NCI-H1436 (cell line): ENCODE data around the gene XCR1.
"Not testable (repeated sequence)": the region's sequence is repeated elsewhere in the genome, so short reads cannot be mapped to it uniquely, and the experiment has no call there.

Experiments
- DNase-seq: peaks from one replicate; lab custom pipeline; 2025; lab: John Stamatoyannopoulos, UW

The XCR1 gene, protein sequence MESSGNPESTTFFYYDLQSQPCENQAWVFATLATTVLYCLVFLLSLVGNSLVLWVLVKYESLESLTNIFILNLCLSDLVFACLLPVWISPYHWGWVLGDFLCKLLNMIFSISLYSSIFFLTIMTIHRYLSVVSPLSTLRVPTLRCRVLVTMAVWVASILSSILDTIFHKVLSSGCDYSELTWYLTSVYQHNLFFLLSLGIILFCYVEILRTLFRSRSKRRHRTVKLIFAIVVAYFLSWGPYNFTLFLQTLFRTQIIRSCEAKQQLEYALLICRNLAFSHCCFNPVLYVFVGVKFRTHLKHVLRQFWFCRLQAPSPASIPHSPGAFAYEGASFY

DNA sequence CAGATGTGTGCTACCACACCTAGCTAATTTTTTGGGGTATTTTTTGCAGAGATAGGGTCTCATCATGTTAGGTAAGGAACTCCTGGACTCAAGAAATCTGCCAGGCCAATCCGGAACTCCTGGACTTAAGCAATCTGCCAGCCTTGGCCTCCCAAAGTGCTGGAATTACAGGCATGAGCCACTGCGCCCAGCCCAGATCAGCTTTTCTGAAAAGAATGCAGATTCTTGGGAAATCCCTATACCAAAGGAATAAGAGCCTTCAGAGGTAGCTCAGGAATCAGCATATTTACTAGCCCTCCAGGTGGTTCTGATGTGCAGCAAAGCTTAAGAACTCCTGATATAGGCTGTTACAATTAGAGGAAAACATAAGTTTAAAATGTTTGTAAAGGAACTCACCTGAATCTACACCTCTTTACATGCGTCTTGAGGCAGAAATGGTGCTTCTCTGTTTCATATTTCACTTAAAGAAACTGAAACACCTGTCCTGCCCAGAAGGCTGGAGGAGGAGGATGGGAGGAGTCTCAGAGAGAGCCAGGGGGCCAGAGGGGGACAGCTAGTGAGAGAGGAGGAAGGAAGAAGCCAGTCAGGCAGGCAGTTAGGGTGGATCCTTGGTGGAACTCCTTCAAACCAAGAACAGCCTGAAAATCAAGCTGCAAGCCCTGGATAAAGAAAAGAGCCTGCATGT, at the start of gene XCR1:
XCR1 (minus strand) TSS at position 463 of the 685 bp plus-strand sequence. CDS start 5,536 bp downstream, outside the sequence.
- no peak for DNase-seq

DNA sequence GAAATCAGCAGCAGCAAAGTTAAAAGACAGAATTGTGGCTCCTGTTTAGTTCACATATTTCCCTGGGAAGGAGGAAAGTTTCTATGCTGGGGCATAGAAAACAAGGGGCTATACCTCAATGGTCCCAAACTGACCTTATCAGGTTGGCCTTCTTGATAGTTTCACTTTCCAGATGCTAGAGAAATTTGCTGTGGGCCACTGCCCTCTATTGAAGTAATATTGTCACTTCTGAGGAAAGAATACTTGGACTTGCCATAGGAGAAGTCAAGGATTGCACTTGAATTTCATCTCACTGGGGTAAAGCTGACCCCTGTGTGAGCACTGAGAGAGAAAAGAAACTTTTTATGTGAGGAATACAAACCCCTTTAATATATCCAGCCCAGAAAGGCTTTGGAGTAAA, 49.3 kb upstream of the XCR1 start:
- DNase-seq, result no peak

DNA sequence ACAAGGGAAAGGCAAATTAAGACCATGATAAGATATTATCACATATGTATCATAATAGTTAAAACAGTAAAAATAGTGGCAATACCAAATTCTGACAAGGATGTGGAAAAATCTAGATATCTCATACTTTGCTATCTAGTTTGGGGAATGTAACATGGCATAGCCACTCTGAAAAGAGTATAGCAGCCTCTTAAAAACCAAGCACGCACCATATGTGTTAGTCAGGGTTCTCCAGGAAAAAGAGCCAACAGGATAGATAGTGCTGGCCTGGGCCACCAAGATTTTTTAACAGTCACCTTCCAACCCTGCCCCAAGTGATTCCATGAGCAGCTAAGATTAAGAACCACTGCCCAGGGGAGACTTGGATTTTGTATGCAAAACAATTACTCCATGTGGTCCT, 48.5 kb upstream of the XCR1 start:
- no peak for DNase-seq

DNA sequence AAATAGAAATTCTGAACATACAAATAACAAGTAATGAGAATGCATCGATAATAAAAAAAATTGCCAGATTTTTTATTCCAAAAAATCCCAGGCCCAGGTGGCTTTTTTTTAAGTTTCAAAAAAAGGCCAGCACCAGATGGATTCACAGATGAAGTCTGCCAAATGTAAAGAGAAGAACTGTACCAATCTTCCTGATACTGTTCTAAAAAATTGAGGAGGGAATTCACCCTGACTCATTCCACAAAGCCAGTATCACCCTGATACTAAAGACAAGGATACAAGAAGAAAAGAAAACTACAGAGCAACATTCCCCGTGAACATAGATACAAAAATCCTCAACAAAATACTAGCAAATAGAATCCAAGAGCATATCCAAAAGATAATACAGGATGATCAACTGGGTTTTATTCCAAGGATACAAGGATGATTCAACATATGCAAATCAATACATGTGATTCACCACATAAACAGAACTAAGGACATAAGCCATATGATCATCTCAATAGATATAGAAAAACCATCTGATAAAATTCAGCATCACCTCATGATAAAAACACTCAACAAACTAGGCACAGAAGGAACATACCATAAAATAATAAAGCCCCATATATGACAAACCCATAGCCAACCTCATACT, 44.1 kb upstream of the XCR1 start:
- DNase-seq, result no peak

DNA sequence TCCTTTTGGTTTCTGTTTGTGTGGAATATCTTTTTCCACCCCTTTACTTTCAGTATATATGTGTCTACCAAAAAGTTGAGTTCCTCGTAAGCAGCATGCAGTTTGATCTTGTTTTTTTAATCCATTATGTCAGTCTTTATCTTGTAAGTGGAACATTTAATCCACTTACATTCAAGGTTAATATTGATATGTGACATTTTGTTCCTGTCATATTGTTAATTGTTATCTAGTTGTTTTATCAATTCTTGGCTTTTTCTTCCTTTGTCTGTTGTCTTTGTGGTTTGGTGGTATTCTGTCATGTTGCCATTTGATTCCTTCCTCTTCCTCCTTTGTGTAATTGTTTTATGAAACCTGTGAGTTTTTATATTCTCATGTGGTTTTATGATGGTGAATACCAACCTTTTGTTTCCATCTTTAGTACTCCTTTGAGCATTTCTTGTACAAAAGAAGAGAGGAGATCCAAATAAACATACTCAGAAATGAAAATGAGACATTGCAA, 43.4 kb upstream of the XCR1 start:
- no peak for DNase-seq

DNA sequence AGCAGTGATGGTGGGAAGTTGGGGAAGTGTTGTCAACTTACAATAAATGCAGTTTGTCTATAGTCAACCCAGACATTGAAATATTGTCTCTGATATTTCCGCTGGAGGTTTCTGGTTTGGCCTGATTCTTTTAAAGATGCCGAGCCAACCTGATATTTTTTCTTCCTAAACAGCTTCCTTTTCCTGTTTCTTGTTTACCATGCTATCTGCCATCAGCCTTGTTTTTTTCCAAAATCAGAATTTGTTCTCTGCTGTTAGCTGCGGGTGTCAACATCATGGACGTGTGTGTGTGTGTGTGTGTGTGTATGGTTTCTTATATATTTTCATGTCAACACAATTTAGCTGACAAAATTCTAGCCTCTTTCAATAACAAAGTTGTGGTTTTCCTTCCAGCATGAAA, 41.2 kb upstream of the XCR1 start:
- no peak for DNase-seq

DNA sequence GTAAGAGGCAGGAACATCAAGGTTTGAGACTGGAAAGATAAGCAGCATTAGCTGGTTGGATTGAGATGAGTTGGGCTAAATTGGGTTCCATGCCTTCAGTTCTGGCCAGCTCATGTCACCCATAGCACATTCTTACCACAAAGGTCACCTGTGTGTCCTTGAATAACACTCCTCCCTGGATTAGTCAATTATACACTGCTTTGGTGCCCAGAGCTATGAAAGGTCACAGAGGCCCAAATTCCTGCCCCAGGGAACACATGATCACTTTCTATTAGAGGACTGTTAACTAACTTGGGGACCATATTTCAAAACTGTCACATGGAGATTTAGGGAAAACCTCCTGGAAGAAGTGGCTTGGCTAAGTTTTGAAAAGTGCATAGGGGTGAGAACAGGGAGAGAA, 40.1 kb upstream of the XCR1 start:
- no peak for DNase-seq

DNA sequence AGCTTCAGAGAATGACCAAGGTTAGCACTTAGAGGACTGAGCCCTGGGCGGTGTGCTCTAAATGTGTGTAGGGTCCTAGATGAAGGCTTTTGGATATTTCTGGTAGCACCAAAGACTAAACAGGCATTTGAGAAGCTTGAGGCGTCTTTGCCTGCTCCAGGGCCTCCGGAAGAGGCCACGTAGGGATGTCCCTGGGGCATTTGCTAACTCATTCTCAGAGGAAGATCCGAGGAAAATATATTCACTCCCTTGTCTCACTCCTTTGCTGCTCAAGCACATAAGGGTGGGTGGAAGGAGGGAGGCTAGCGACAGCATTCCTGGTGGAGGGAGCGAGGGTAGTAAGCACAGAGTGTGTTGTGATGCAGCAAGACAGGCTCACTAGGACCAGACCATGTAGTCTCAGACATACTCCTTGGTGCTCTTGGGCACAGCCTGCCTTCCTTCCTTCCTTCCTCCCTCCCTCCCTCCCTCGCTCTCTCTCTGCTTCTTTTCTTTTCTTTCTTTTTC, 38.5 kb upstream of the XCR1 start:
- no peak for DNase-seq

DNA sequence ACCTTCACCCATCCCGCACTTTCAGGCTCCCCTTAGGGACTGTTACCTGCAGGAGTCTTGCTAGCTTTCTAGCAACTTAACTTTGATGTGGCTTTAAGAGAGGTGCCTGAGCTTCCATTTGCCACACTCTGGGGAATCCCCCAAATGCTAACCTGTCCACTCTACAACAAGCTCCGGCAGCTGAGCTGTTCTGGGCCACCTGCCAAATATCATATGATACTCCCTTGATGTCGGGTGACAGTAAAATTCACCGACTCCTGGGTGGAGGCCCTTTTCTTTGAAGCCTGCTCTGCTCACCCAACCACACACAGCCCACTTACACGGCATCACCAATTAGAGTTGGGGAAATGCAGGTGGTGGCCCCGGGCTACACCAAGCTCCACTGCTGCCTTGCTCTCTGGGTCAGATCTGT, 38.0 kb upstream of the XCR1 start:
- DNase-seq, result peak; percentile 79

DNA sequence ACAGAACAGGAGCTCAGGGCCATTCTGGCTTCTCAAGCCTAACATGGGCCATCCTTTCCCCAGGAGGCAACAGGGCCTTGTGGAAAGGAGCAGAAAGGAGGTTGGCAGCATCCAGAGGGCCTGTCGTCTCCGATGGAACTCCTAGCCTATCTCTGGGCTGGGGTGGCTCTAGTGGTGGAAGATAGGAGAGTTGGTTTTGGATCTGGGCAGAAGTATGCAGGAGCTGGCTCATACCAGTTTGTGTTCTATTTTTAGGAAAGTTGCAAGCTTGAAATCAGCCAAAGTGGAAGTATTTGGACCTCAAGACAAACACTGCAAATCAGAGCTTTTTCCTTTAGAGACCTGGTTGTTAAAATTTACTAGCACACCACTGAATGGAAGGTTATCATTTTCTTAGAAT, 35.4 kb upstream of the XCR1 start:
- no peak for DNase-seq

DNA sequence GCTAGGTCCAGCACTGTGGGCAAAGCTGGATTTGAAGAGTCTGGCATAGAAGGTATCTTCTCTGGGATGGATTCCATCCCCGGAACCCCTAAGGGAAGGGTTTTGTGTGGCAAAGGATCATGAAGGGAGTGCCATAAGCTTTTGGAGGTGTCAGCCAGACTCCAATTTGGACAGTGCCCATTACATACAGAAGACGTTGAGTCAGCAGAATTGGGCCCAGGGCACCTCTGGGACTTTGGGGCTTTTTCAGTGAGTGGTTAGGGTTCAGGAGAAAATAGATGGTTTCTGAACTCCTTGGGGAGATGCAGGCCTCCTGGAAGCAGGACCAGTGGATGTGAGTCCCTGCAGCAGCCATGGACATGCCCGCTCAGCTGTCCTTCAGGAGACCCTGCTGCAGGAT, 34.6 kb upstream of the XCR1 start:
- DNase-seq, result no peak

DNA sequence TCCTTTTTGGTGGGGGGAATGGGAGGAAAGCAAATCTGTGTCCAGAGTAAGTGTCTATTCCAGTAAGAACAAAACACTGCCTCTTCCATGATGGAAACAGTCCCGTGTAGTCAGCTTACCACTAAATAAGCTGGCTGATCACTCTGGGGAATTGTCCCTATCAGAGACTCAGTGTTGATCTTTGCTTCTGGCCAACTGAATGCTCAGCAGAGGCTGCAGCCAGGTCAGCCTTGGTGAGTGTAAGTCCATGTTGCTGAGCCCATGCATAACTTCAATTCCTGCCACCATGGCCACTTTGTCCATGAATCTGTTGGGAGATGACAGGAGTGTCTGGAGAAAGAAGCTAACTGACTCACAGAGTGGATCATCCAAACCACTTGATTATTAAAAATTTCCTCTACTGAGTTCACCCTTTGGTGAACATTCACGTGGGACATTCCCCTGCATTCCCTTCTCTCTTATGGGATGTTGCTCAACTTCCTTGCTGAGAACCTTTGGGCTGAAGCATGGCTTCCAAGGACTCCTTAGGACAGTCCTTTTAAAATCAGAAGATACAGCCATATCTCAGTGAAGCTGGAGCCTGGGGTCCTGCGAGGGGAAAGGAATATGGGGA, 33.9 kb upstream of the XCR1 start:
- DNase-seq, result no peak

DNA sequence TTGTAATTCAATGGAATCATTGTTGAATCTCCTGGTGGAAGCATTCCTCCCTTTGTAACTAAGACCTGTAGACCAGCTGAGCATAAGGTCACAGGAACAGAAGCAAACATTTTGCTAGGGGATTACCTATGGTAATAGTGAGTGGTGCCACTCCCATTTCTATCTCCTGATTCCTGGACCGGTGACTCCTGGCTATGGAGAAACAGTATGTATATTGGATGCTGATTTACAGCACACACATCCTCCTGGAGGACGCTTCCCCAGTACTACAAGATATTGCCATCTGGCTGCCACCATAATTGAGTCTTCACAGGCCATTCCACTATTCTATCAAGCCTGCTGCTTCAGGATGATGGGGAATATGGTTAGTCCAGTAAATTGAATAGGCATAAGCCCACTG, 33.3 kb upstream of the XCR1 start:
- no peak for DNase-seq

DNA sequence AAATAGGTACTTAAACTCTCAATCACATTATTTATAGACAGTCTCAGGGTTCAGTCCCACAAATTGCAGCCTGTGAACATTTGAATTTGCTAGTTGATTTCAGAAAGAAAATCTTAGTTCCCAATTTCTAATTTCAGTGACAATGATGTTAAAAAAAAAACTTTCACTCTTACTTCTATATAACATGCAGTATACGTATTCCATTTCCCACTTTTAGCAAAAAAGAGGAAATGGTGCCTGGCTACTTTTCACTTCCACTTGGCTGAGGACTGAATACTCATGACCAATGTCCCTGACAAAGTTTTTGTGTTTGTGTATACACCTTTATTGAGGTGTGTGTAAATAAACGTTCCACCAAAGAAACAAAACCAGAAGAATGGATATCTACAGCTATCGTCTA, 32.1 kb upstream of the XCR1 start:
- DNase-seq, result no peak

DNA sequence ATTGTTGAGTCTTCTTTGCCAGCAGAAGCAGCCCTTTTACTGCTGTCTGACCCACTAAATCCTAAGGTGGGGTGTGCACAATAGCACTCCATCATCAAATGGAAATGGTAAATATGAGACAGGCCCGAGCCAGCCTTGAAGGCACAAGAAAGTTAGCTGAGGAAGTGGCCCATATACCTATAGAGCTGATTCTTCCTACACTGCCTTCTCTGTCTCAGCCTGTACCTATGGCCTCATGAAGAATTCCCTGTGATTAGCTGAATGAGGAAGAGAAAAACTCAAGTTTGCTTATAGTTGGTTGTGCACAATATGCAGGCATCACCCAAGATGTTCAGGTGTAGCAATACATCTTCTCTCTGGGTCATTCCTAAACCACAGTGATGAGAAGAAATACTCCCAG, 31.7 kb upstream of the XCR1 start:
- no peak for DNase-seq

DNA sequence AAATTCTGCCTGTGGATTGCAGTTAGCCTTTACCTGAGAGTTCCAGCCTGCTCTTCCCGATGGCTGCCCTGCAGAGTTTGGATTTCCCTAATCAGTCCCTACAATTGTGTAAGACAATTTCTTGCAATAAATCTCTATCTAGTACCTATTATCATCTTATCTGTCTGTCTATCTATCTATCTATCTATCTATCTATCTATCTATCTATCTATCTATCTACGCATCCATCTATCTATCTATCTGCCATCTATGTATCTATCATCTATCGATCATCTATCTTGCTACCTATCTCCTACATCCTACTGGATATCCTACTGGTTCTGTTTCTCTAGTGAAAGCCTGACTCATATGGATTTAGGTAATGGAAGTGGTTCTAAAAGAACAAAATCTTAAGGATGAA, 30.4 kb upstream of the XCR1 start:
- no peak for DNase-seq

DNA sequence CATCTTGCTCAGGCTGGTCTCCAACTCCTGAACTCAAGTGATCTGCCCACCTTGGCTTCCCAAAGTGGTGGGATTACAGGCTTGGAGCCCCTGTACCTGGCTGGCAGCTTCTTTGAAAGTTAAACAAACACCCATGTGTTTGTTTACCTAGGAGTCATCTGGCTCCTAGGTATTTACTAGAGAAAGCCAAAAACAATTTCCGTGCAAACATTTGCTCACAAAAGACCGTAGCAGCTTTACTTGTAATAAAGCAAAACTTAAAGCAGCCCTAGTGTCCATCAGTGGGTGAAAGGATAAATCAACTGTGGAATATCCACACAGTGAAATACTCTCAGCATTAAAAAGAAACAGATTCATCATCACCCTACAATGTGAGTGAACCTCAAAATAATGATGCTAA, 29.4 kb upstream of the XCR1 start:
- no peak for DNase-seq

DNA sequence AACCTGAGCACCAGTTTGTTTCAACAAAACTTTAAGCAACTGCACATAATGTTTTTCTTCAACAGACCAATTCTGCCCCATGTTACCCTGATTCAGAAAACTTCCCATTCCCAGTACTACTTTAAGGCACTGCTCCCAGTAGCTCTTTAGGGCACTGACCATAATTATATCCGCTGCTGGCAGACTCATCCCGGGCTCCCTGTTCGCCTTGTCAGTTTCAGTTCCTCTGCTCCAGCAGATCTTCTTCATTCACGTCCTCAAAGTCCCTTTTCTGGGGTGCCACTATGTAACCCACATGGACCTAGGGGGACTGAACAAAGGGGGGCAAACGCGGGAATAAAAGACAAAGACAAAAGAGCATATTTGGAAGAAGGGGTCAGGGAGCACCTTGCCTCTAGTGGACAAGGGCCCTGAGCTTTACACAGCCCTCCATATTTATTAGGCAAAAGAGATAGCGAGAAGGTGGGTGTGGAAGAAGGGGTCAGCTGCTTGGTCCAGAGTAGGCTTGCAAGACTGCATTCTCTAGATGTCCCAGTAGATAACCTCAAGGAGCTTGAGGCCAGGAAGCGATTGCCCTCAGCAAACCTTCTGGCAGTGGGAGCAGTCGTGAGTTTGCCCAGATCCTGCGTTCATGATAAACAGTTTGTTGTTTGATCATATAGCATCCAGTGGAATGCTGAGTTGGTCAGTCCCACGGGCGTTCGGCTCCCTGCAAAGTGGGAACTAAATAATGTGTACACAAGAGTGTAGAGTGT, 26.7 kb upstream of the XCR1 start:
- not testable (repeated sequence) for DNase-seq

DNA sequence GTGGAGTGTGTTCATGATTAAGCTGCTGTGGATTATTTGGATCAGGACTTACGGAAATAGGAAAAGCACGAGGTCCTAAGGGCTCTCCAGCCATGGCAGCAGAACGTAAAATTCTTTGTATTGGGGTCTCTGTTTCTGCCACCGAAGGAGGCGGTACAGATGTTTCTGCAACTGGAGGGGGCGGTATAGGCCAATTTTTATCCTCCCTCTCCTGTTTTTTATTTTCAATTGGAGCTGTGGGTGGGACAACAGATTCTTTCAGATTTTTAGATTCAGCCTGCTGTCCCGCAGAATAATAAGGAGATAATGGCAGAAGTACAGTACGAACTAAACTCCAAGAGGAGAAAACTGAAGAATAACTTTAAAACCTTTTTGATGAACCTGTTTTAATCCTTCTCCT, 26.0 kb upstream of the XCR1 start:
- not testable (repeated sequence) for DNase-seq

DNA sequence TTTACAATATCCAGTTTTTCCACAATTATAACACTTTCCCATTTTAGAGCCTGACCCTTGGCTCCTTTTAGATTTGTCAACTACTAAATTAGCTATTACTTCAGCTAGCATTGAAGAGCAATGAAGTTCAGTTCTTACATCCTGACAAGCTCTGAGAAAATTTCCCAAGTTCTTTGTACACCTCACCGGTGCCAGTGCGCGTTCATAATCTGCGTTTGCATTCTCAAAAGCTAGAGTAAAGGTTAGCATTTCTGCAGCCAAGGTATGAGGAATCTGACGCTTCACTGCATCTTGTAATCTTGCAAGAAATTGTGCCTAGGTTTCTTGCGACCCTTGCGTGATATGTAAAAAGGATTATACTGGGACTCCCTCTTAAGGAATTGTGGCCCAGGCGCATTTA, 25.2 kb upstream of the XCR1 start:
- DNase-seq, result no peak

DNA sequence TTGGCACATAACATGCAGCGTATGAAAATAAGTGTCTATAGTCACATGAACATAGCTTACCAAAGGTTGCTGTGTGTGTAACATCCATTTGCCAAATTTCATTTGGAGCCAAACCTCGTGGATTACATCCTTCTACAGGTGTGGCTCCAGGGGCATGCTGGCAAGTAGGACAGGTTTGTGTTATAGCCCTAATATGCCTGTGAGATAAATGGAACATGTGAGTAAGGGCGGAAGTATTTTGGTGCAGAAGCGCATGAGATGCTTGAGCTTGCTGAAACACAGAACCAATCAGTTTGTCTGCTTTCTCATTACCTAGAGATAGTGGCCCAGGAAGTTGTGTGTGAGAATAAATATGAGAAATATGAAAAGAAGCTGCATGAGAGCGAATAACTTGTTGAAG, 21.8 kb upstream of the XCR1 start:
- DNase-seq, result no peak

DNA sequence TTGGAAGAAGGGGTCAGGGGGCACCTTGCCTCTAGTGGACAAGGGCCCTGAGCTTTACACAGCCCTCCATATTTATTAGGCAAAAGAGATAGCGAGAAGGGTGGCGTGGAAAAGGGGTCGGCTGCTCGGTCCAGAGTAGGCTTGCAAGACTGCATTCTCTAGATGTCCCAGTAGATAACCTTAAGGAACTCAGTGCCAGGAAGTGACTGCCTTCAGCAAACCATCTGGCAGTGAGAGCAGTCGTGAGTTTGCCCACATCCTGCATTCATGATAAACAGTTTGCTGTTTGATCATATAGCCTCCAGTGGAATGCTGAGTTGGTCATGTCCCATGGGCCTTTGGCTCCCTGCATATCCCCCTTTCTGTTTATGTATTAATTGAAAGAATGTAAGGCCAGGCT, 18.9 kb upstream of the XCR1 start:
- not testable (repeated sequence) for DNase-seq
